Neural cell (in vitro differentiated cells): Measurements from ENCODE around the gene SMPD3.

Experiments used
- CTCF ChIP-seq: fragments of 450-650 bp; IDR thresholded peaks from 2 replicates; pipeline ENCODE4 v1.5.1; 2014; ENCODE audit warnings: antibody characterized with exemption, mild to moderate bottlenecking, moderate library complexity; ENCODE audit not compliant: poor library complexity, severe bottlenecking
- EP300 ChIP-seq: fragments of 450-650 bp; conservative IDR thresholded peaks from 2 replicates; pipeline ENCODE4 v1.6.1; 2014; ENCODE audit warnings: antibody characterized with exemption, mild to moderate bottlenecking, moderate library complexity; ENCODE audit not compliant: poor library complexity, severe bottlenecking
- EZH2 ChIP-seq: fragments of 200-600, 300-800 bp; shearing (Covaris generic), sonication (generic); IDR thresholded peaks from 2 replicates; pipeline ENCODE4 v1.6.1; 2014; ENCODE audit warnings: antibody characterized with exemption, low read length, borderline replicate concordance, mild to moderate bottlenecking; ENCODE audit not compliant: insufficient read depth, poor library complexity, severe bottlenecking
- MXI1 ChIP-seq: fragments of 450-650 bp; conservative IDR thresholded peaks from 2 replicates; pipeline ENCODE4 v1.6.1; 2014; ENCODE audit warnings: antibody characterized with exemption, mild to moderate bottlenecking; ENCODE audit not compliant: poor library complexity, severe bottlenecking
- POLR2AphosphoS5 ChIP-seq: IDR thresholded peaks from 2 replicates; pipeline ENCODE4 v1.6.1; 2012
- RAD21 ChIP-seq: fragments of 450-650 bp; conservative IDR thresholded peaks from 2 replicates; pipeline ENCODE4 v1.6.1; 2014; ENCODE audit warnings: antibody characterized with exemption, mild to moderate bottlenecking, moderate library complexity
- SMC3 ChIP-seq: fragments of 450-650 bp; conservative IDR thresholded peaks from 2 replicates; pipeline ENCODE4 v1.6.1; 2014; ENCODE audit warnings: antibody characterized with exemption, mild to moderate bottlenecking, moderate library complexity; ENCODE audit not compliant: poor library complexity
- TAF1 ChIP-seq: IDR thresholded peaks from 2 replicates; pipeline ENCODE4 v1.6.1; 2012; ENCODE audit warnings: low read depth
- TF ChIP-seq, protein P1 (sequence below): IDR thresholded peaks from 2 replicates; pipeline ENCODE4 v1.6.1; 2012; ENCODE audit warnings: borderline replicate concordance

GRCh38 chr16:68377221-68377620 lies 71.1 kb downstream of the SMPD3 start:
- TF ChIP-seq EZH2 (no peak), CTCF (no peak), RAD21 (no peak), MXI1 (no peak), EP300 (no peak), POLR2AphosphoS5 (no peak), TAF1 (no peak), SMC3 (no peak)
- TF ChIP-seq, protein P1, sequence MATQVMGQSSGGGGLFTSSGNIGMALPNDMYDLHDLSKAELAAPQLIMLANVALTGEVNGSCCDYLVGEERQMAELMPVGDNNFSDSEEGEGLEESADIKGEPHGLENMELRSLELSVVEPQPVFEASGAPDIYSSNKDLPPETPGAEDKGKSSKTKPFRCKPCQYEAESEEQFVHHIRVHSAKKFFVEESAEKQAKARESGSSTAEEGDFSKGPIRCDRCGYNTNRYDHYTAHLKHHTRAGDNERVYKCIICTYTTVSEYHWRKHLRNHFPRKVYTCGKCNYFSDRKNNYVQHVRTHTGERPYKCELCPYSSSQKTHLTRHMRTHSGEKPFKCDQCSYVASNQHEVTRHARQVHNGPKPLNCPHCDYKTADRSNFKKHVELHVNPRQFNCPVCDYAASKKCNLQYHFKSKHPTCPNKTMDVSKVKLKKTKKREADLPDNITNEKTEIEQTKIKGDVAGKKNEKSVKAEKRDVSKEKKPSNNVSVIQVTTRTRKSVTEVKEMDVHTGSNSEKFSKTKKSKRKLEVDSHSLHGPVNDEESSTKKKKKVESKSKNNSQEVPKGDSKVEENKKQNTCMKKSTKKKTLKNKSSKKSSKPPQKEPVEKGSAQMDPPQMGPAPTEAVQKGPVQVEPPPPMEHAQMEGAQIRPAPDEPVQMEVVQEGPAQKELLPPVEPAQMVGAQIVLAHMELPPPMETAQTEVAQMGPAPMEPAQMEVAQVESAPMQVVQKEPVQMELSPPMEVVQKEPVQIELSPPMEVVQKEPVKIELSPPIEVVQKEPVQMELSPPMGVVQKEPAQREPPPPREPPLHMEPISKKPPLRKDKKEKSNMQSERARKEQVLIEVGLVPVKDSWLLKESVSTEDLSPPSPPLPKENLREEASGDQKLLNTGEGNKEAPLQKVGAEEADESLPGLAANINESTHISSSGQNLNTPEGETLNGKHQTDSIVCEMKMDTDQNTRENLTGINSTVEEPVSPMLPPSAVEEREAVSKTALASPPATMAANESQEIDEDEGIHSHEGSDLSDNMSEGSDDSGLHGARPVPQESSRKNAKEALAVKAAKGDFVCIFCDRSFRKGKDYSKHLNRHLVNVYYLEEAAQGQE = no peak
